GM19468 (cell line): ENCODE measurements around the gene EML5.
"Not testable (repeated sequence)": the region's sequence is repeated elsewhere in the genome, so short reads cannot be mapped to it uniquely, and the experiment has no call there.

Experiments
- ATAC-seq: cut with Tn5 transposase; IDR thresholded peaks from one replicate; pipeline ENCODE4 v1.9.1; 2021; ENCODE audit warnings: mild to moderate bottlenecking, moderate library complexity, moderate number of reproducible peaks; ENCODE audit not compliant: unreplicated experiment; ENCODE audit errors: extremely low read depth

EML5 gene

DNA sequence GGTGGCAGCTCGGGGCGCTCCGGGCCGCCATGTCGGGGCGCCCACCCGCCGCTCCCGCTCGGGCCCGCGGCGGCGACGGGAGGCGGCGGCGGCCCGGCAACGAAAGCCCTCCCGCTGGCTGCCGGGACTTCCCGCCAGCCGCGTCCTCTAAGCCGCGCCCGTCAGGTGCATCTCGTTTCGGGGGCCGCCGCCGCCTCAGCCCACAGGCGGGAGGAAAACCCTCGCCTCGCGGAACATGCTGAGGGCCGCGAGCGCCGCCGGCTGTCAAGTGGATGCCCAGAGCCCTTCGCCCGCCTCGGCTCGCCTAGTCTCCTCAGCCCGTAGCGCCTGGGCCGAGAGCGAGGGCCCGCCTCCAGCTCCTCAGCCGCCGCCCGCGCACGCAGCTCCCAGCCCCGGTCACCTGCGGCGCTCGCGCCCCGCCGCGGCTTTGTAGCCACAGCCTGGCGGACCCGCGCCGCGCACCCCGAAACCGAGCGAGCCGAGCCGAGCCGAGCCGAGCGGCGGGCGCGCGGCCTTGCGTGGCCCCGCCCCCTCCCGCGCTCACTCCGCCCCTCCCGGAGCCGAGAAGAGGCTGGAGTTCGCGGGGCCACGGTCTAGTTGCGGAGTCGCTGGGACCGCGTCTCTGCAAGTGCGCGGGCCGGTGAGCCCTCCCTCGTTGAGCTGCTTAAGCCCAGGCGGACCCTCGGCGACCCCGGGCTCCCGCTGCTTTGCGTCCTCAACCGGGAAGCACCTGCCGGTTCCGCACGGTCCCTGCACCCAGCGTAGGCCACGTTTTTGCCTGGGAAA lies at the start of gene EML5:
Gene EML5, minus strand, starts transcription at position 481 of the 786 bp plus-strand sequence. Its CDS starts 450 bp downstream, at position 31.
- peak; percentile 86 for ATAC-seq

DNA sequence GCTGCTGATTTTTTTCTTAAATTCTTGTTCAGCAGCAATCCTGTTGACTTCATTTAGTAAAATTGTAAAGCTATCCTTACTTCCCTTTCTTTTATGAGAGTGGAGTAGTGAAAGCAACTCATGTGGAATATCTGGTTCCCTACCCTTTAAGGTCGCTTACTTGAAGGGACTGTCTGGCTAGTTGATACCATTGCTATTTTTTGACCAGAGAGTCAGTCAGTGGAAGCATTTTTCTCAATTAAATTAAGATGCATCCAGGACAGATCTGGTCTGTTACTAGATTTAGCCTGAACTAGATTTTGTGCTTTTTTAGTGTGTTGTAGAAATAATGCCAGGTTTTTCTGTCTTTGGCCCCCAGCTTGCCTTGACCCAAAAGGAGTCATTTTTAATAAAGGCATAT lies 49.7 kb upstream of the EML5 start:
- ATAC-seq = no peak

DNA sequence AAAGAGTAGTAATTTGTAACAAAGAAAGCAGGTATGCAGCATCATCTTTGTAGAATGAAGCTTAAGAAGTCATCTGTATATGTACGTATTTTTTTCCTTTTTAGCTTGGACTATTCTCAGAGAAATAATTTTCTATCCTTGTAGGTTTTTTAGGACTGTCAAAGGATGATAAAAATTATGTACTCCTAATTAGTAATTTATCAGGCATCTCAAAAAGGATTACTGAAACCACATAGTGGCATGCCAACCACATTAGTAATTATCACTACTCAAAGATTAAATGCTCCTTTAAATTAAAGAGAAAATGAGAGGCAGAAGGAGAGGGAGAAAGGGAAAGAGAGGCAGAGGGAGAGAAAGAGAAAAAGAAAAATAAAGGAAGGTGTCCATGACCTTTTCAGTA lies 49.0 kb upstream of the EML5 start:
- ATAC-seq = no peak

DNA sequence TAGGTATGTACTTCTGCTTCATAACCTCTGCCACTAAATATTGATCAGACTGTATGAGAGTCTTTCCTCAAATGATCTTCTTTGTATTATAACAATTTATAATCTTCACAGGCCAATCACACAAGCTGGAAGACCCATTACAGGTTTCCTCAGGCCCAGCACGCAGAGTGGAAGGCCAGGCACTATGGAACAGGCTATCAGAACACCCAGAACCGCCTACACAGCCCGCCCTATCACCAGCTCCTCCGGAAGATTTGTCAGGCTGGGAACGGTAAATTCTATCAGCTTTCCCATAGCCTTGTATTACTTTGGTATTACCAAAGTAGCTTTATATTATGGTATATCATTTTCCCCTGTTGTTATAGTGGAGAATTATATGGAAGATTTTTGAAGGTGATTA lies 48.2 kb upstream of the EML5 start:
- ATAC-seq = no peak

DNA sequence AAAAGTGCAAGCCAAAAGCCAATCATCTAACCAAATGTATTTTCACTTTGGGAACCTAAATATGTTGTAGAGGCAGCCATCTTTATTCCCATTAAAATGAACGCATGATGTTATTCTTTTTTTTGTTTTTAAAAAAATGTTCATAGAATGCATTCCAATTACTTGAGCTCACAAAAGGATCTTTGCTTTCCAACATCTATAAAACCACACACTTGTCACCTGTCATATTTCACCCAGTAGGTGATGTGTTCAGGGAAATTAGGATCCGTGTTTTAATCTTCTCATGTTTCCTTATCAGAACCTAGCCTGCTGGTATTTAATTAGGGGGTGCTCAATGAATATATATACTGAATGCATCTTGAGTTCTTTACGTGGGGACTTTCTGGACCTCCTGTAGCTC lies 45.3 kb upstream of the EML5 start:
- ATAC-seq = no peak

DNA sequence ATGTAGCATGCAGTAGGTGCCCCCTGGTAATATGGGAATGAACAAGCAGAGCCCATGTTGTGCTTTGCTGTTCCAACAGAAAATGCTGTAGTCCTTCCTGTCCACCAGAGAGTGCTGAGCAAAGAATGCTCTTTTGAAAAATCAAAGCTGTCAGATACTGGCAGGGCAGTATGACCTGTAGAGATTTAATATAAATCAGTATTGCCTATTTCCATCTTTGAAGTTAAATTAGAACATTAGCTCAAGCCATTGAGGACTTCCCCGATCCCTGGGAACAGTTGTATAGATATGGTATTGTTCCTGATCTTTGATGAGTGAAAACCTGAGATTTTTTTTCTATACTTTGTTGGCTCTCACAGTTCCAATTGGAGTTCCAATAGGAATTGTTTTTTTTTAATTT lies 44.7 kb upstream of the EML5 start:
- no peak for ATAC-seq

DNA sequence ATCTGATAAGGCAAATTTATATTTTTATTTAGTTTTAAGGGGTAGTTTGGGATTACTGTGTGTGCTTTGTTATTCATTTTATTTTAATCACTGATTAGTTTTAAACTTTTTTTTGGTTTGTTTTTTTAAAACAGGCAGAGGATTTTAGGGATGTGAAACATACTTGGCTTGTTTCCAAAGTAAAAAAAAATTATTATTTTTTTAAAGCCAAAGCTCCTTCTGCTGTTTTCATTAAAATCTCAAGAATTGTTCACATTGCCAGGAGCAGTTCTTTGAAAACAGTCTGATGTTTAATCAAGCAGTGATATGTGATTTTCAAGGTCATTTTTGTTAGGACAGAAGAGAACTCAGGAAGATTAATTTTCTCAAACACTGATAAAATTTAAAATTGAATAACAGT lies 42.9 kb upstream of the EML5 start:
- no peak for ATAC-seq

DNA sequence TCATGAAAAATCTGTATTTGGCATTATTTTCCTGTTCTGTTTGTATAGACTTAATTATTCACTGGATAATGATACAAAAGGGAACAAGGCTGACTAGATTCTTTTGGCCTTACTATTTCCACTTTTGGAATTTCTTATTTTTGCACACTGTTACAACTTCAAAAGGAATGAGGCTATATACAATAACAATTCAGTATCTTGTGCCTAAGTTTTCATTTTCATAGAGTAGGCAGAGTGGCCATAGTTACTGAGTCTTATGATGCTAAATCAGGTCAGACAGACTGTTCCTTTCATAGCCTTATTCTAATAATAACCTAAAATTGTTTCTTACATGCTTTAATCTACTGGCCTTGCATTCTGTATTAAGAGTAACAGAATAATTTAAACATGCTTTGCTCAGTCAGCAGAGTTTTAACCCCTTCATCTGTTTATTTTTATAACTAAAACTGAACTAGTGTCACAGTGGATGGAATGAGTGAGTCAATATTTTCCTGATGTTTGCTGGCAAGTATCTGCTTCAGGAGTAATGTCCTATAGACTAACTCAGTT lies 42.2 kb upstream of the EML5 start:
- no peak for ATAC-seq

DNA sequence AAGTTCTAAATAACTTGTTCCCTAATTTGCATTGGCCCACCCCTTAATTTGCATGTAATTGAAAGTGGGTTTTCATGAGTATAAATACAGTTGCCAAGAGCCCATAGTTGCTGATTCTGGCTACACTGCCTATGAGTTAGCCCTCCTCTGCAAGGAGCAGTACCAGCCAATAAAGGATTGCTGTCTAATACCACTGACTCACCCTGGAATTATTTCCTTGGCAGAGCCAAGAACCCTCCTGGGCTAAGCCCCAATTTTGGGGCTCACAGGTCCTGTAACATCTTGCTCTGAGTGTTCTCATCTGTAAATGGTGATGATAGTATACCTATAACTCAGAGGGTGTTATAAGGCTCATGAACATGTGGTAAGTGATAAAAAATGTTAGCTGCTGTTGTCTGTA lies 38.5 kb upstream of the EML5 start:
- ATAC-seq = no peak

DNA sequence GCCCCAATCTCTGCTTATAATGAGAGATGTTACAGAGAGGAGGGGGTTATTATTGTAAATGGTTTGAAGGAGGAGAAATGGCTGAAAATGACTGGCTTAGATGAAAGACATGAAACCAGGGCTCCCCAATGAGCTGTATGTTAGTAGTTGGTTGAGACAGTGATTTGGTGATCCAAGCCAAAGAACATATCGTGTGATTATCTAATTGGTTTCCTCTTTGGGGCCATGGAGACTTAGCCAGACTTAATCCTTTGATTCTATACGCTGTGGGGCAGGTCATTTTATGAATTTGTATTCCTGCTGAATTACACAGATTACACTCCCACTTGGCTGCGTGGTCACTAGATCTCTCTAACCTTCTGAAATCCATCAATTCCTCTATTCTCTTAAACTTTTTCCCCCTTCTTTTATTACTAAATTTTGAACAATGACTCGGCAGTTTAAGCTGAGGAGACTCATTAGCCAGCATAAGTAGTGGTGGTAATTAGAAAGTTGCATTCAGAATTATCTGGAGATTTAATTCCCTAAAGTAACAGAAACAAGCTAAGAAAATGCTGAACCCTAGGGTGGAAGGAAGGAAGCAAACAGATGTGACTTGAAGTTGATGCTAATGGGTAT lies 37.0 kb upstream of the EML5 start:
- ATAC-seq = no peak

DNA sequence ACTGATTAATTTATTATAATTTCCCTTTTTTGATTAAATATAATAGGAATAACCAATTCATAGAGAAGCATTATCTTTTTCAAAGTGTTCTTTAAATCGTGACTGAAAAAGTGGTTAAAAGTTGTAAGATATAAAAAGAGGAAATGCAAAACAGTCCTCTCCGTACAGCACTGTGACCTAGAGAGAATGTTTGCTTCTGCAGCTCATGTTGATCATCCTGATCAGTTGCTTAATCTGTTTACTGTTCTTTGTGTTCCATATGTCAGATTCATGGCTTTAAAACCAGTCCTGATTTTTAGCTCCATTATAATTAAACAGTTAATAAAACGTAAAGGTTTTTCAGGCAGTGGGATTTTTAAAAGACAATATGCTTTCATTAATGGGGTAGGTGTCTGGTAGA lies 36.4 kb upstream of the EML5 start:
- ATAC-seq = no peak

DNA sequence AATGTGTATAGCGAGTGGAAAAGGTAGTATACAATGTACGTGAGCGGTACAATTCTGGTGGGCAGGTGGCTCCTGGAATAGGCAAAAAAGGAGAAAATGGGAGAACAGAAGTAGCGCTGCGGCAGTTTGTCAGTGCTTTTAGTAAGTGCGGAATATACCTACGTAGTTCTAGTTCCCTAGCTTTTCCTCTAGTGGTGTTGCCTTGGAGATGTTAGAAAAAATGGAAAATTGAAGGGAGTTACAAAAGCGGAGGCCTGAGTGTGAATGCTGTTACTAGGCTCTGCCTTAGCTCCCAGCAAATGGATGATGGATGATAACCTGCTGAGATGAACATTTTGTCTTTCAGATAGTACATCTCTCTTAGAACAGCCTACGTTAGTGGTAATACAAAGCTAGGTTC lies 32.8 kb upstream of the EML5 start:
- no peak for ATAC-seq

DNA sequence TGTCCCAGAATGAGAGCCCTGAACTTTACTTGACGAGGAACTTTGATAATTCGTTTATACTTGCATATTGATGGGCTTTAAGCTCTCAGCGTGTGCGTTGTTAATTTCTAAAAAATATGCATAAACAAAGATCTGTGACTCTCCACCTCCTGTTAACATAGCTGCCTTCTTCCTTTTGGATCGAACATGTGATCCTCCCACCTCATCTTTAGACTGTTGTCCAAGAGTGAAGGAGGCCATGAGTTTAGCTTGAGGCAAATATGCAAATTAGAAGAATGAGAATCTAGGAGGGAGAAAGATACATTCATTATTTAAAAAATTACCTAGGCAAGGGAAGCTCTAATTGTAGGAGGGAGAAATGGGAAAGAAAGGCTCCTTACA lies 32.3 kb upstream of the EML5 start:
- no peak for ATAC-seq

DNA sequence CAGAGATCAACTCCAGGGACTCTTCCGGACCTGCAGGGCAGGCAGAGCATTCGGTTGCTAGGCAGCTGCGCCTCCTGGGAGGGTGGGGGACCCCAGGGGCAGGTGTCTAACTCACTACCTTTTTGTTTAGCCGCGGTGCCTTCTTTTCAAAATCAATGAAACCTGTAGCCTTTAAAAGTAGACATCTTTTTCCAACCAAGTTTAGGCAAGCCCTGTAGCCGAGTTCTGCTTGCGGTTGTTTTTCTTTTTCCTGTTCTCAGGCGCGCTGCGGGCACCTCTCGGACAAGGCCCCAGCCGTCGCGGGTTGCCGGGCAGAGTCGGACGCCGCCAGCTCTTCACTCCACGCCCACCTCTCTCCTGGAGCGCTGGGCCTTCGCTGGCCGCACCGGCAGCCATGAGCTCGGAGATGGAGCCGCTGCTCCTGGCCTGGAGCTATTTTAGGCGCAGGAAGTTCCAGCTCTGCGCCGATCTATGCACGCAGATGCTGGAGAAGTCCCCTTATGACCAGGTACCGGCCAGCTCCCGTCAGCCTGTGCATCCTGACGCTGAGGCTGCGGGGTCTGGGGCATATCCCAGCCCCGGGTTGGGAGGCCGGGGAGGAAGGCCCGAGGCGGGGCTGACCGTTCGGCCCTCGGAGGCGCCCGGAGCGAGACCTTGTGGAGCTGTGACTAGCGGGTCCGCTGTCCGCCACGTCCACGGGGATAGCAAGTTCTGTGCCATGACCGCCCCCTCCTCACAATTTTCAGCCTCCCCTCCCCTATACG lies 31.7 kb upstream of the EML5 start, which contains the start of gene TTC8:
Gene TTC8, plus strand, starts transcription at position 338 of the 764 bp plus-strand sequence. Its CDS starts 57 bp downstream, at position 395.
- ATAC-seq = peak; percentile 95

DNA sequence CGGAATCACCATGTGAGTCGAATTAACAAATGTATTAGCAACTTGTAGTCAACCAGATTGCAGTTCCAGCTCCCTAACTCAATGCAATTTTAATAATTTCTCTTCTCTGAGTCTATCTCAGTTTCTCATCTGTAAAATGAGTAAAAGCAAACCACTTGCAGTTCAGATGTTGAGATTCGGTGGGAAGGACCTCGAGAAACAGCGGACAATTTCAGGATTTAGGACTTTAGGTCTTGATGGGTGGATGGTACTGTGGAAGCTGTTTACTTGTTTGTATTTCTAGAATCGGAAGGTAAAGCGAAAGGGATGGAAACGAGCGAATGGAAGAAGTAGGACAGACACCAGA lies 31.2 kb upstream of the EML5 start:
- no peak for ATAC-seq

DNA sequence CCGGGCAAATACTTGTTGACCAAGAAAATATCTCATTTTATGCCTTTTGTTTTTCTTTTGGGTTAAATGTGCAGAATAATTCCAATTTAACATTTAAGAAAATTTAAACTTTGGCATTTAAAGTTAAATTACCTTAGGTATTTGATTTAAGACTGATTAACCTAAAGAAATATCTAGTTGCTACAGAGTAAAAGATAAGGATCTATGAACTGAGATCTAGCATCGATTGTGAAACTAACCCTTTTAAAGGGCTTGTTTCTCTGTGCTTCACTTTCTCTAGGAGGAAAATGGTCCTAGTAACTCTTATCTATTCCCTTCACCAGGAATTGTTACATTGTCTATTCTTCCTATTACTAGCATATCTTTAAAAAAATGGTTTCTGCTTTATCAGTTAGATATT lies 29.1 kb upstream of the EML5 start:
- no peak for ATAC-seq

DNA sequence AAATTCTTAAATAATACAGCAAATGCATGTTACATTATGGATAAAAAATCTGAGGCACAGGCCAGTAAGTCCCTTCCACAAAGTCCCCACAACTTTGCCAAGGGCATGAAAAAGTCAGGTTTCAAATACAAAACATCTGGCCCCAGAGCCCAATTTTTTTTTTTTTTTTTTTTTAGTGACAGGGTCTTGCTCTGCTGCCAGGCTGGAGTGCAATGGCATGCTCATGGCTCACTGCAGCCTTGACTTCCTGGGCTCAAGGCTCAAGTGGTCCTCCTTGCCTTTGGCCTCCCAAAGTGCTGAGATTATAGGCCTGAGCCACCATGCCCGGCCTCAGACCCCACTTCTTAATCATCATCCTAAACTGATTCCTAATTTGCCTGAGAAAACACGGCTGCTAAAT lies 28.6 kb upstream of the EML5 start:
- ATAC-seq = no peak

DNA sequence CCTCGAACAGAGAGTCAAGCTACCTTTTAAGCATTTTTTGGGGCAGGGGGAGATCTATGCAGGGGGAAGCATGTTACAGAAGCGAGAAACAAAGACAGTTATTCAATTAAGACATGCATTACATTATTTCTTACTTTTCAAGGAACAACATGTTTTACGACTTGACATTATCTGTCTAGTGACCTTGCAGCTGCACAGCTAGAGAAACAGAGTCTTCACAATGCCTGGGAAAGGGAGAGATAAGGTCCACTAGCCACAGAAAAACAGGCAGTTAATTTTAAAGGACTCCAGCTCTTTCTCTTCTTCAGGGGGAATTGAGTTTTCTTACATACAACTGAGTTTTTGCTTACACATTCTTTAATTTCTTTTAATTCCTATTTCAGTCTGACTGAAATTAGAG lies 26.9 kb upstream of the EML5 start:
- ATAC-seq = not testable (repeated sequence)

DNA sequence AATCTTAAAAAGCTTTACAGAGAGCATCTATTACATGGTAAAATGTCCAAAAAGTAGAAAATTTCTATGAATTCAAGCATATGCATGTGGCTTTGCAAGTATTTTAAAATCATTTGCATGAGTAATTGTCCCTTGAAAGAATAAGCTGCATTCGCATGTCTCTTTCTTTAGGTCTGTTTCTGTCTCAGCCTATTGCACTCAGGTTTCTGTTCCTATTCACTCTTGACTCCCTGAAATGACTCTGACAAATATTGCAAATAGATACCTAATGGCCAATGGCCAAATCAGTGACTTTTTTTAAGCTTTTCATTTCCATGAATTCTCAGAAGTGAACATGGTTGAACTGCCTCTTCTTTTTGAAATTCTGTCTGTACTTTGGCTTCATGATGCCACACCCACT lies 25.3 kb upstream of the EML5 start:
- ATAC-seq = no peak

DNA sequence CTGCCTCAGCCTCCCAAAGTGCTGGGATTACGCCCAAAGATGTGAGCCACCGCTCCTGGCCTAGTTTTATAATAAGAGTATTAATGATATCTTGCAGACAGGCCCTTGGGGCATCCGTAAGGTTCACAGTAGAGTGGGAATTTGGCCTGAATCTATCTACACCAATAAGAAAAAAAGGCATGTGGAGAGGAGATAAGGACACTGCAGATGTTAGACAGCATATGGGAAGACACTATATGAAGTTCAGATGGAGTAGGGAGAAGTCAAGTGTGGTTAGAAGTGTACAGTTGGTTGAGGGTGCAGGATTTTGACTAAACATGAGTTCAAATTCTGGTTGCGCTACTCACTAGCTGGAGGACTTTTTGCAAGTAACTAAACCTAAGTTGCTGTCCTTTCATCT lies 23.2 kb upstream of the EML5 start:
- ATAC-seq = no peak

DNA sequence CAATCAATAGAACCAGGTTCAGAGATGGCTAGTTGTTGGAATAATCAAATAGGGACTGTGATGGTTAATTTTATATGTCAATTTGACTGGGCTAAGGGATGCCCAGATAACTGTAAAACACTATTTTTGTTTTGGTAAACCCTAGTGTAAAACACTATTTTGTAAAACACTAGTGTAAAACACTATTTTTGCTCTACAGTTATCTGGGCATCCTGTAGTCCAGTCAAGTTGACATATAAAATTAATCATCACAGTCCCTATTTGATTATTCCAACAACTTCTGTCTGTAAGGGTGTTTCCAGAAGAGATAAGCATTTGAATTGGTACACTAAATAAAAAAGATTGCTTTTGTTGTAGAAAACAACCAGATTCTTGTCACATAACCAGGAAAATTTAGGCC lies 15.6 kb upstream of the EML5 start:
- no peak for ATAC-seq
